Endodermal cell (in vitro differentiated cells): ENCODE measurements around the gene UQCC2. TPM values are rescaled to one million over a fixed set of nuclear protein-coding genes. Genes with fewer than 3 reads are reported as not detected.
A peak's percentile ranks its signal among the peaks of the same experiment; 100 is the strongest.

Experiments
- DNase-seq: peaks from one replicate; pipeline ENCODE4 v3.0.0-alpha.2; 2017
- H3K27ac ChIP-seq: 2 replicates; pipeline ENCODE4 v1.5.1; 2013; ENCODE audit warnings: mild to moderate bottlenecking, low read depth, low read length, moderate library complexity
- H3K27me3 ChIP-seq: 2 replicates; pipeline ENCODE4 v1.6.1; 2013; ENCODE audit warnings: mild to moderate bottlenecking, low read length, moderate library complexity; ENCODE audit not compliant: insufficient read depth, control insufficient read depth, poor library complexity, severe bottlenecking
- H3K36me3 ChIP-seq: 2 replicates; pipeline ENCODE4 v1.7.0; 2013; ENCODE audit warnings: mild to moderate bottlenecking, low read length, moderate library complexity; ENCODE audit not compliant: control insufficient read depth, insufficient read depth
- H3K4me1 ChIP-seq: one replicate; pipeline ENCODE4 v1.7.0; 2013; ENCODE audit warnings: low read length; ENCODE audit not compliant: control insufficient read depth, insufficient read depth
- H3K4me3 ChIP-seq: 2 replicates; pipeline ENCODE4 v1.5.1; 2013; ENCODE audit warnings: mild to moderate bottlenecking, low read length, moderate library complexity
- H3K9ac ChIP-seq: 2 replicates; pipeline ENCODE4 v1.6.1; 2013; ENCODE audit warnings: mild to moderate bottlenecking, low read length, moderate library complexity; ENCODE audit not compliant: poor library complexity, severe bottlenecking; ENCODE audit errors: extremely low read depth
- H3K9me3 ChIP-seq: 2 replicates; pipeline ENCODE4 v1.6.1; 2013; ENCODE audit warnings: mild to moderate bottlenecking, low read length, moderate library complexity; ENCODE audit not compliant: control insufficient read depth
- H3K27ac Mint-ChIP-seq: 2 replicates; pipeline ENCODE4 v1.8.0; 2020; ENCODE audit warnings: mixed read lengths
- H3K27me3 Mint-ChIP-seq: 2 replicates; pipeline ENCODE4 v1.8.0; 2021; ENCODE audit warnings: mild to moderate bottlenecking, mixed read lengths; ENCODE audit not compliant: insufficient read depth
- H3K36me3 Mint-ChIP-seq: 2 replicates; pipeline ENCODE4 v1.8.0; 2020; ENCODE audit warnings: low read depth, mixed read lengths
- H3K4me1 Mint-ChIP-seq: 2 replicates; pipeline ENCODE4 v1.8.0; 2020; ENCODE audit warnings: mixed read lengths
- H3K4me3 Mint-ChIP-seq: 2 replicates; pipeline ENCODE4 v1.8.0; 2020; ENCODE audit warnings: mild to moderate bottlenecking, moderate library complexity, mixed read lengths
- H3K9me3 Mint-ChIP-seq: 2 replicates; pipeline ENCODE4 v1.8.0; 2020; ENCODE audit warnings: mild to moderate bottlenecking, mixed read lengths
- WGBS, 2 experiments: methylation state at CpG; one replicate each; pipeline versions ENCODE4 v1.1.5 to v1.1.7; 2013; ENCODE audit warnings: missing lambda C conversion rate in 2 of 2, mixed read lengths in 1 of 2; ENCODE audit not compliant: insufficient coverage in 1 of 2, insufficient read length in 1 of 2; 5-methylcytosine and 5-hydroxymethylcytosine counted together
- total RNA-seq, 2 donors: library from RNA; stranded (reverse); fragmentation: NEBNext Ultra II Directional in 1 of 2; extraction: Animal tissue kit (Norgen Biotek cat#: 25700) in 1 of 2; gene quantifications; 2 replicates in 1 of 2; 3 replicates in 1 of 2; pipeline ENCODE4 v1.2.1, GENCODE V29; 2021
- TF ChIP-seq, protein P1 (sequence below): fragments of 200-600 bp; sonication (generic); conservative IDR thresholded peaks from 2 replicates; pipeline ENCODE4 v1.5.0; 2021; ENCODE audit warnings: antibody characterized with exemption, mild to moderate bottlenecking

Gene UQCC2
- total RNA-seq, 2 donors from 2014 or later = 120 to 174 TPM

DNA sequence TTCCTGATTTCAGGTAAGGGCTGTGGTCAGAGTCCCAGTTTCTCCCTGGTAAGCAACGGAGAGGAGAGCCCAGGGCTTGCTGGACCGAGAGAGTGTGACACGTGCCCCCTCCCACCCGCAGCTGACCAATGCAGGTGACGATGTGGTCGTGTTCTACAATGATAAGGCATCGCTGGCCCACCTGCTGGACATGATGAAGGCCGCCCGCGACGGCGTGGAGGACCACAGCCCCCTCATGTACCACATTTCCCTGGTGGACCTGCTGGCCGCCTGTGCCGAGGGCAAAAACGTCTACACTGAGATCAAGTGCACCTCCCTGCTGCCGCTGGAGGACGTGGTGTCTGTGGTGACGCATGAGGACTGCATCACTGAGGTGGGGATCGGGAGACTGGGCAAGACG is 31.7 kb downstream of the UQCC2 start:
- Histone ChIP-seq H3K36me3 (no peaks in the 10 kb centered on the region), H3K4me3 (no peak overlapping the region), H3K4me1 (no peaks in the 10 kb centered on the region), H3K9ac (no peak overlapping the region), H3K27ac (no peak overlapping the region), H3K9me3 (no peaks in the 10 kb centered on the region), H3K27me3 (no peaks in the 10 kb centered on the region)
- Mint-ChIP-seq H3K4me1 (no peaks in the 10 kb centered on the region), H3K4me3 (no peak overlapping the region), H3K9me3 (no peaks in the 10 kb centered on the region), H3K27ac (peak overlapping the region; percentile 14), H3K36me3 (peaks cover 50% of the 10 kb centered on the region), H3K27me3 (no peaks in the 10 kb centered on the region)
- 91 to 98% methylated on average over 19 to 20 of the region's 20 CpGs for WGBS, 2 experiments
- TF ChIP-seq, protein P1, sequence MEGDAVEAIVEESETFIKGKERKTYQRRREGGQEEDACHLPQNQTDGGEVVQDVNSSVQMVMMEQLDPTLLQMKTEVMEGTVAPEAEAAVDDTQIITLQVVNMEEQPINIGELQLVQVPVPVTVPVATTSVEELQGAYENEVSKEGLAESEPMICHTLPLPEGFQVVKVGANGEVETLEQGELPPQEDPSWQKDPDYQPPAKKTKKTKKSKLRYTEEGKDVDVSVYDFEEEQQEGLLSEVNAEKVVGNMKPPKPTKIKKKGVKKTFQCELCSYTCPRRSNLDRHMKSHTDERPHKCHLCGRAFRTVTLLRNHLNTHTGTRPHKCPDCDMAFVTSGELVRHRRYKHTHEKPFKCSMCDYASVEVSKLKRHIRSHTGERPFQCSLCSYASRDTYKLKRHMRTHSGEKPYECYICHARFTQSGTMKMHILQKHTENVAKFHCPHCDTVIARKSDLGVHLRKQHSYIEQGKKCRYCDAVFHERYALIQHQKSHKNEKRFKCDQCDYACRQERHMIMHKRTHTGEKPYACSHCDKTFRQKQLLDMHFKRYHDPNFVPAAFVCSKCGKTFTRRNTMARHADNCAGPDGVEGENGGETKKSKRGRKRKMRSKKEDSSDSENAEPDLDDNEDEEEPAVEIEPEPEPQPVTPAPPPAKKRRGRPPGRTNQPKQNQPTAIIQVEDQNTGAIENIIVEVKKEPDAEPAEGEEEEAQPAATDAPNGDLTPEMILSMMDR = no peak
- no peak for DNase-seq

DNA sequence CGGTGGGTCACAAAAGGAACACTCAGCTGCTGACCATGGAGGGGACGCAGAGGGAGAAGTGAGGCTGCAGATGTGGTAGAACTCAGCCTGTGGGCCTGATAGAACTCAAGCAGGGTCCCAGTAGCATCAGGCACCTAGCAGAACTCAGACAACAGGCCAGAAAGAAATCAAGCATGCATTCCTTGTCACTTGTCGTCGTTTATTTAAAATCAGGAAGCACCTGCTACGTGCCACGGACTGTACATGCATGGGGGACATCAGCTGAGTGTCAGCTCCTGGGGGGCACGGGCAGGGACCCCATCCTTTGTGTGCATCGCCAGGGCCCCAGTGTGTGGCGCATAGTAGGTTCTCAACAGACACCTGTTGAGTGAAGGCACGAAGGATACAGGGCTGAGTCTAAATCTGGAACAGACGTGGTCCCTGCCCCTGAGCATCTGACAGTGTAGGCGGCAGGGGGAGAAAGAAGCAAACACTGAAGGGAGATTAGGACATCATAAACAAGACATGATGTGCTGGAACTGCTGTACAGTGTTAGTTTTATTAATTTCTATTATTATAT is 32.5 kb downstream of the UQCC2 start:
- H3K27ac ChIP-seq = no peak overlapping the region
- Mint-ChIP-seq H3K27ac (no peak overlapping the region), H3K4me3 (no peak overlapping the region), H3K9me3 (no peaks in the 10 kb centered on the region), H3K27me3 (no peaks in the 10 kb centered on the region), H3K36me3 (peaks cover 48% of the 10 kb centered on the region), H3K4me1 (no peaks in the 10 kb centered on the region)
- TF ChIP-seq, protein P1 = no peak
- no peak for DNase-seq
- no peaks in the 10 kb centered on the region for H3K4me1 ChIP-seq
- H3K4me3 ChIP-seq = no peak overlapping the region
- no peaks in the 10 kb centered on the region for H3K9me3 ChIP-seq
- H3K27me3 ChIP-seq = no peaks in the 10 kb centered on the region
- WGBS, 2 experiments = 94 to 96% methylated on average over 10 to 12 of the region's 12 CpGs
- no peaks in the 10 kb centered on the region for H3K36me3 ChIP-seq
- H3K9ac ChIP-seq = no peak overlapping the region

DNA sequence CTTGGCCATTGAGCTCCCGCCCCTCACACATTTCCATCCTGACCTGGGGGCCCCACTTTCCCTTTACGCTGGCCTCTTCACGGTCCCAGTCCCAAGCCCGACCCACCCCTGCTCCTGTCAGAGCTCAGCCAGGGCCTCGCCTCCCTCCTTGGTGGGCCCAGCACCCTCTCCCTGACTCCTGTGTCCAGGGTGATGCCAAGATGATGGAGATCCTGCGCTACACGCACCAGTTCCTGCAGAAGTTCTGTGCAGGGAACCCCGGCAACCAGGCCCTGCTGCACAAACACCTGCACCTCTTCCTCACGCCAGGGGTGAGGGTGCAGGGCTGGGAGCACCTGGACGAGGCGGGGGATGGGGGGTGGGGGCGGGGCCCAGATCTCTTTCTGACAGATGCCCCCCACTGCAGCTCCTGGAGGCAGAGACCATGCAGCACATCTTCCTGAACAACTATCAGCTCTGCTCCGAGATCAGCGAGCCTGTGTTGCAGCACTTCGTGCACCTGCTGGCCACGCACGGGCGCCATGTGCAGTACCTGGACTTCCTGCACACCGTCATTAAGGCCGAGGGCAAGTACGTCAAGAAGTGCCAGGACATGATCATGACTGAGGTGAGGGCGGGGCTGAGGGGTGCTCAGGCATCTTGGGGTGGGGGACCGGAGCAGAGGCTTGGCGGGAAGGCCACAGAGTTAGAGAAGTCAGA is 33.1 kb downstream of the UQCC2 start:
- TF ChIP-seq, protein P1 = no peak
- H3K36me3 Mint-ChIP-seq = peaks cover 45% of the 10 kb centered on the region
- Histone ChIP-seq H3K4me1 (no peaks in the 10 kb centered on the region), H3K27me3 (no peaks in the 10 kb centered on the region), H3K9ac (no peak overlapping the region), H3K27ac (no peak overlapping the region), H3K4me3 (no peak overlapping the region), H3K36me3 (peaks cover 4% of the 10 kb centered on the region), H3K9me3 (no peaks in the 10 kb centered on the region)
- H3K27me3 Mint-ChIP-seq = no peaks in the 10 kb centered on the region
- no peak overlapping the region for H3K27ac Mint-ChIP-seq
- 91% methylated on average over 19 to 24 of the region's 24 CpGs for WGBS, 2 experiments
- DNase-seq = no peak
- H3K9me3 Mint-ChIP-seq = no peaks in the 10 kb centered on the region
- H3K4me1 Mint-ChIP-seq = no peaks in the 10 kb centered on the region
- no peak overlapping the region for H3K4me3 Mint-ChIP-seq
